GM10248 (cell line): Measurements from ENCODE around the gene METTL6.

Source experiments
- CTCF ChIA-PET: fragments of 300-600 bp; sonication (Branson Sonifier 250); formaldehyde crosslinking; extraction: SDS; loops from one replicate; lab custom pipeline; 2021; ENCODE audit warnings: antibody characterized with exemption; lab: Yijun Ruan, JAX
- POLR2A ChIA-PET: fragments of 350-650 bp; sonication (Branson Sonifier 250); formaldehyde crosslinking; extraction: SDS; loops from one replicate; lab custom pipeline; 2020; ENCODE audit warnings: antibody characterized with exemption; lab: Yijun Ruan, JAX
- DNase-seq: peaks from one replicate; pipeline ENCODE4 v3.0.0; 2012; ENCODE audit errors: extremely low spot score
- CTCF ChIP-seq: IDR thresholded peaks from 2 replicates; pipeline ENCODE4 v1.5.1; 2012; ENCODE audit warnings: mild to moderate bottlenecking, low read depth; ENCODE audit errors: extremely low read depth, missing control alignments, control extremely low read depth

The METTL6 gene

GRCh38 chr3:15440891-15441290 lies 13.5 kb upstream of the METTL6 start:
- POLR2A ChIA-PET, result no interaction called here
- DNase-seq, result no peak
- CTCF ChIA-PET, result no interaction called here
- TF ChIP-seq CTCF, result no peak

GRCh38 chr3:15439476-15439875 lies 12.1 kb upstream of the METTL6 start:
- no peak for DNase-seq
- no peak for TF ChIP-seq CTCF
- ChIA-PET POLR2A (no interaction called here), CTCF (interaction anchor here (1.1 to 1.4 kb wide), 2 partner anchors 9 to 172 kb away, joined by 3 read pairs; no protein-coding TSS in a partner anchor)

GRCh38 chr3:15438983-15439382 lies 11.6 kb upstream of the METTL6 start:
- ChIA-PET POLR2A (no interaction called here), CTCF (interaction anchor here (1.1 to 1.4 kb wide), 2 partner anchors 8 to 171 kb away, joined by 3 read pairs; no protein-coding TSS in a partner anchor)
- no peak for DNase-seq
- TF ChIP-seq CTCF, result no peak

- no peak for DNase-seq
- ChIA-PET POLR2A (no interaction called here), CTCF (interaction anchor here (0.8 to 1.7 kb wide), 6 partner anchors 8 to 317 kb away, joined by 3 to 5 read pairs (median 3); no protein-coding TSS in a partner anchor)
- TF ChIP-seq CTCF, result no peak
Observed at GRCh38 chr3:15436246-15436645, 8.9 kb upstream of the METTL6 start.

GRCh38 chr3:15434756-15435155 lies 7.4 kb upstream of the METTL6 start:
- DNase-seq, result no peak
- POLR2A ChIA-PET, result interaction anchor here (0.6 kb wide), 1 partner anchor 1026 kb away, joined by 3 read pairs; no protein-coding TSS in a partner anchor
- TF ChIP-seq CTCF, result no peak
- CTCF ChIA-PET, result interaction anchor here (1.0 to 1.8 kb wide), 6 partner anchors 9 to 326 kb away, joined by 3 to 12 read pairs (median 4); partner anchors contain the start of gene HACL1

- CTCF ChIA-PET, result interaction anchor here (1.1 to 1.8 kb wide), 5 partner anchors 9 to 325 kb away, joined by 3 to 12 read pairs (median 3); no protein-coding TSS in a partner anchor
- POLR2A ChIA-PET, result interaction anchor here (0.6 kb wide), 1 partner anchor 234 kb away, joined by 3 read pairs; no protein-coding TSS in a partner anchor
- DNase-seq, result no peak
- TF ChIP-seq CTCF, result no peak
Observed at GRCh38 chr3:15433531-15433930, 6.2 kb upstream of the METTL6 start.
